HepG2 (cell line): ENCODE measurements around the gene DDX31. TPM values are rescaled to one million over a fixed set of nuclear protein-coding genes. Genes with fewer than 3 reads are reported as not detected.

Experiments
- ATAC-seq: fragments of 200-7000 bp; cut with Tn5 transposase; 3 replicates; pipeline ENCODE4 v1.9.1; 2020; ENCODE audit warnings: mild to moderate bottlenecking, moderate library complexity
- BruUV-seq: library from RNA; stranded (reverse); fragments of 400-500 nt; replicated peaks from 2 replicates; lab custom pipeline; 2021; lab: Mats Ljungman, UMichigan
- CTCF ChIA-PET: fragments of 300-600 bp; formaldehyde crosslinking; extraction: SDS; loops from one replicate; lab custom pipeline; 2021; ENCODE audit warnings: low total read pairs, inconsistent platforms, low intra/inter-chr PET ratio; lab: Yijun Ruan, JAX
- POLR2A ChIA-PET: fragments of 350-600 bp; sonication (Branson Sonifier 250); formaldehyde crosslinking; loops from one replicate; lab custom pipeline; 2020; ENCODE audit warnings: antibody characterized with exemption, inconsistent platforms; lab: Yijun Ruan, JAX
- DNase-seq: peaks from one replicate; pipeline ENCODE4 v3.0.0-alpha.2; 2015; ENCODE audit warnings: low spot score
- FAIRE-seq: peaks from 3 replicates; lab custom pipeline; 2011; peaks lifted over from hg19 to GRCh38; lab: Jason Lieb, UNC
- H2AFZ ChIP-seq: one replicate; pipeline ENCODE4 v1.6.1; 2011; ENCODE audit warnings: low read length, inconsistent platforms
- H3K27ac ChIP-seq: fragments of 300-600 bp; 3 replicates; pipeline ENCODE4 v1.8.0; 2011; ENCODE audit warnings: mixed run types, mild to moderate bottlenecking, mixed read lengths, low read length, inconsistent platforms; ENCODE audit not compliant: insufficient read depth; ENCODE audit errors: extremely low read length
- H3K27me3 ChIP-seq, 2 experiments: fragments of 200-600 bp in 1 of 2; 2 replicates in 1 of 2; 3 replicates in 1 of 2; pipeline versions ENCODE4 v1.6.0 to v1.8.0; 2011; ENCODE audit warnings: low read length in 2 of 2, mild to moderate bottlenecking in 2 of 2, moderate library complexity in 2 of 2, inconsistent platforms in 1 of 2; ENCODE audit not compliant: insufficient read depth in 2 of 2, control insufficient read depth in 1 of 2
- H3K36me3 ChIP-seq, 2 experiments: fragments of 200-600 bp in 1 of 2; replicated peaks in 1 of 2; 2 replicates in 1 of 2; 3 replicates in 1 of 2; pipeline versions ENCODE4 v1.5.1 to v1.8.0; 2011; ENCODE audit warnings: low read length in 2 of 2, inconsistent platforms in 1 of 2; ENCODE audit not compliant: insufficient read depth in 2 of 2, control insufficient read depth in 1 of 2
- H3K4me1 ChIP-seq: 2 replicates; pipeline ENCODE4 v1.5.1; 2012; ENCODE audit warnings: low read length, inconsistent platforms; ENCODE audit not compliant: insufficient read depth
- H3K4me2 ChIP-seq: 2 replicates; pipeline ENCODE4 v1.6.0; 2011; ENCODE audit warnings: low read depth, low read length, inconsistent platforms
- H3K4me3 ChIP-seq, 3 experiments: fragments of 200-600 bp in 1 of 3; sonication (generic), shearing (Covaris generic) in 1 of 3; replicated peaks in 1 of 3; 2 replicates each; pipeline ENCODE4 v1.5.1; 2011 to 2016; ENCODE audit warnings: low read length in 3 of 3, inconsistent platforms in 2 of 3, low read depth in 2 of 3, mild to moderate bottlenecking in 2 of 3, control low read depth in 1 of 3, mixed read lengths in 1 of 3; ENCODE audit not compliant: insufficient read depth in 1 of 3
- H3K79me2 ChIP-seq: one replicate; pipeline ENCODE4 v1.6.1; 2011; ENCODE audit warnings: low read length, inconsistent platforms; ENCODE audit not compliant: insufficient read depth
- H3K9ac ChIP-seq: 2 replicates; pipeline ENCODE4 v1.6.0; 2011; ENCODE audit warnings: mild to moderate bottlenecking, low read depth, low read length, inconsistent platforms; ENCODE audit not compliant: insufficient read depth
- H3K9me3 ChIP-seq: 2 replicates; pipeline ENCODE4 v1.5.1; 2012; ENCODE audit warnings: mild to moderate bottlenecking, low read length
- H4K20me1 ChIP-seq: 2 replicates; pipeline ENCODE4 v1.6.0; 2011; ENCODE audit warnings: inconsistent platforms, mild to moderate bottlenecking, low read length, moderate library complexity; ENCODE audit not compliant: insufficient read depth
- KDM1A ChIP-seq: IDR thresholded peaks from 2 replicates; pipeline ENCODE4 v1.6.1; 2016; ENCODE audit warnings: missing compliant biosample characterization
- NBN ChIP-seq: fragments of 450-650 bp; conservative IDR thresholded peaks from 2 replicates; pipeline ENCODE4 v1.6.1; 2017
- PCBP1 ChIP-seq: fragments of 200-400 bp; formaldehyde crosslinking; IDR thresholded peaks from 2 replicates; pipeline ENCODE4 v1.6.1; 2017; ENCODE audit warnings: mild to moderate bottlenecking, low read depth, low read length, borderline replicate concordance
- SIN3B ChIP-seq: fragments of 150-350 bp; IDR thresholded peaks from 2 replicates; pipeline ENCODE4 v1.6.1; 2014; ENCODE audit warnings: low read length
- ZBTB49 ChIP-seq: sonication (generic); formaldehyde crosslinking; IDR thresholded peaks from 2 replicates; pipeline ENCODE4 v1.4.0; 2020; ENCODE audit warnings: missing genetic modification reagents, borderline replicate concordance
- ZNF44 ChIP-seq: sonication (generic); formaldehyde crosslinking; IDR thresholded peaks from 2 replicates; pipeline ENCODE4 v1.5.1; 2020; ENCODE audit warnings: mild to moderate bottlenecking, missing genetic modification reagents
- ZNF512B ChIP-seq: sonication (generic); formaldehyde crosslinking; IDR thresholded peaks from 2 replicates; pipeline ENCODE4 v1.5.1; 2020; ENCODE audit warnings: missing genetic modification reagents, mild to moderate bottlenecking, borderline replicate concordance
- WGBS: methylation state at CpG from one replicate; pipeline ENCODE4 v1.1.6; 2017; ENCODE audit warnings: low lambda C conversion rate; 5-methylcytosine and 5-hydroxymethylcytosine counted together
- in situ Hi-C: cut with HindIII; loops from 2 replicates; pipeline ENCODE4 v1.10.0; 2017; ENCODE audit warnings: low pct_unique_long_range_greater_than_20kb; ENCODE audit not compliant: extremely low pct_ligation_motif_present
- intact Hi-C: fragments of 100-400 bp; cut with micrococcal nuclease; formaldehyde crosslinking; loops from one replicate; pipeline ENCODE4 v1.10.0; 2022; ENCODE audit not compliant: unreplicated experiment
- polyA plus RNA-seq, 8 experiments: library from polyadenylated mRNA; depleted of rRNA in 3 of 8; stranded (reverse) in 7 of 8; unstranded in 1 of 8; fragments of >200 nt; fragmentation: Illumina TruSeq in 4 of 8; extraction: Trizol in 4 of 8; gene quantifications; 2 replicates each; pipeline versions ENCODE4 v1.2.1 to v1.2.3, GENCODE V29; 2011 to 2016; ENCODE audit warnings: low read depth in 4 of 8, missing spikeins in 1 of 8, mixed read lengths in 1 of 8; ENCODE audit not compliant: insufficient read depth in 1 of 8
- total RNA-seq, 5 experiments: library from RNA; depleted of rRNA; stranded (reverse); fragments of >200 nt; fragmentation: Illumina TruSeq; extraction: Trizol; gene quantifications; 2 replicates each; pipeline ENCODE4 v1.2.3, GENCODE V29; 2016; ENCODE audit warnings: low read depth in 1 of 5
- TF ChIP-seq, protein P1 (sequence below): sonication (generic); formaldehyde crosslinking; IDR thresholded peaks from 2 replicates; pipeline ENCODE4 v1.4.0; 2020; ENCODE audit warnings: mild to moderate bottlenecking, low read depth, missing genetic modification reagents

The DDX31 gene
- total and polyA plus RNA-seq, 2 of the 13 experiments (the other 11 are each of a cell fraction or from before 2014, with no cell fraction given), result 11.4 to 16.3 TPM

DNA sequence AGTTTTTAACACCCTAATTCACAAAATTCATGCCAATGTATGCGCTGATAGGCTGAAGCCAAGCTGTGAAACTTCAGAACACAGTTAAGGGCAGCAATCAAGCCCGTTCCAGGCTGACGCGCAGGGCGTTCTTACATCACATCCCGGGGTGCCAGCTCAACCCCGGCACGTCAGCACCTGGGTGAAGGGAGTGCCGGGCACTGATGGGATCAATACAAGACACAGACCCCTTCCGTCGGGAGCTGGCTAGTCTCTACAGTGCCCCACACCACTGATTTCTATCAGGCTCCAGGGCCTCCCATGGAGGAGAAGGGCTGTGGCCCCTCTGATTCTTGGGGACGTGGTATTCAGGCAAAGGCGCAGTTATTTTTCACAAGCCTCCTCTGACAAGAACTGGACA, 75.4 kb downstream of the DDX31 start:
- FAIRE-seq (no peak), ATAC-seq (no peak), DNase-seq (no peak)
- Histone ChIP-seq H3K27me3 (peaks cover 0 to 13% of the 10 kb centered on the region in 2 experiments; a peak in 3 of 5 replicates), H3K4me1 (no peaks in the 10 kb centered on the region), H3K36me3 (peaks cover 4 to 18% of the 10 kb centered on the region in 2 experiments; a peak in 3 of 5 replicates), H3K4me2 (no peak overlapping the region), H3K9ac (no peak overlapping the region), H2AFZ (no peak overlapping the region), H3K79me2 (no peaks in the 10 kb centered on the region), H3K4me3 (no peak overlapping the region), H3K27ac (no peak overlapping the region), H3K9me3 (no peaks in the 10 kb centered on the region), H4K20me1 (no peaks in the 10 kb centered on the region)
- in situ Hi-C loops, result no loop called here
- no peak for TF ChIP-seq ZBTB49 (CRISPR knock-in tag)
- TF ChIP-seq ZNF512B, result no peak
- TF ChIP-seq SIN3B, result no peak
- TF ChIP-seq, protein P1, sequence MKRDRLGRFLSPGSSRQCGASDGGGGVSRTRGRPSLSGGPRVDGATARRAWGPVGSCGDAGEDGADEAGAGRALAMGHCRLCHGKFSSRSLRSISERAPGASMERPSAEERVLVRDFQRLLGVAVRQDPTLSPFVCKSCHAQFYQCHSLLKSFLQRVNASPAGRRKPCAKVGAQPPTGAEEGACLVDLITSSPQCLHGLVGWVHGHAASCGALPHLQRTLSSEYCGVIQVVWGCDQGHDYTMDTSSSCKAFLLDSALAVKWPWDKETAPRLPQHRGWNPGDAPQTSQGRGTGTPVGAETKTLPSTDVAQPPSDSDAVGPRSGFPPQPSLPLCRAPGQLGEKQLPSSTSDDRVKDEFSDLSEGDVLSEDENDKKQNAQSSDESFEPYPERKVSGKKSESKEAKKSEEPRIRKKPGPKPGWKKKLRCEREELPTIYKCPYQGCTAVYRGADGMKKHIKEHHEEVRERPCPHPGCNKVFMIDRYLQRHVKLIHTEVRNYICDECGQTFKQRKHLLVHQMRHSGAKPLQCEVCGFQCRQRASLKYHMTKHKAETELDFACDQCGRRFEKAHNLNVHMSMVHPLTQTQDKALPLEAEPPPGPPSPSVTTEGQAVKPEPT (CRISPR knock-in tag), result no peak
- TF ChIP-seq NBN, result no peak
- TF ChIP-seq ZNF44, result no peak
- TF ChIP-seq PCBP1, result no peak
- no peak for TF ChIP-seq KDM1A (CRISPR knock-in tag)
- no TSS peak for BruUV-seq
- 99% methylated on average over 10 of the region's 13 CpGs for WGBS
- intact Hi-C loops, result no loop called here
- POLR2A ChIA-PET, result no interaction called here
- CTCF ChIA-PET, result no interaction called here
